ENCODE results near the gene PITX1.

PITX1 gene

GRCh38 chr5:135027697-135028615, 6.1 kb downstream of the PITX1 start:
- no peak overlapping the region for H2BK120ac ChIP-seq (ENCODE audit: low read depth, low read length)
- H3K9ac ChIP-seq (ENCODE audit: low read length), result peak overlapping the region; percentile 28
- no peak overlapping the region for H4K5ac ChIP-seq (ENCODE audit: low read length)
- no peak overlapping the region for H3K4me3 ChIP-seq (ENCODE audit: low read length)
- H3K4ac ChIP-seq (ENCODE audit: low read depth, low read length), result no peak overlapping the region
- DNase-seq, result no peak
- H2AK5ac ChIP-seq (ENCODE audit: low read length), result no peak overlapping the region
- H3K27me3 ChIP-seq (ENCODE audit: insufficient read depth, low read length, poor library complexity), result peaks cover 37% of the 10 kb centered on the region
- no CpG with 5 or more reads among the region's 79 CpGs for WGBS (ENCODE audit: extremely low coverage, insufficient coverage, low lambda C conversion rate)
- no peaks in the 10 kb centered on the region for H3K79me1 ChIP-seq (ENCODE audit: low read length)
- H3K27ac ChIP-seq (ENCODE audit: low read depth, low read length), result no peak overlapping the region
- peak overlapping the region; percentile 51 for H3K56ac ChIP-seq (ENCODE audit: low read length)
- no peaks in the 10 kb centered on the region for H3K36me3 ChIP-seq (ENCODE audit: control insufficient read depth, insufficient read depth, low read length)
- H3K4me1 ChIP-seq (ENCODE audit: control insufficient read depth, low read depth, low read length), result no peaks in the 10 kb centered on the region
- peak overlapping the region; percentile 85 for H3K23ac ChIP-seq (ENCODE audit: low read length)
- no peak overlapping the region for H2BK5ac ChIP-seq (ENCODE audit: low read length)
- H3K79me2 ChIP-seq (ENCODE audit: control insufficient read depth, insufficient read depth, low read length), result no peaks in the 10 kb centered on the region
- H3K18ac ChIP-seq (ENCODE audit: low read length), result peak overlapping the region; percentile 22
- H2BK15ac ChIP-seq (replicated peaks; ENCODE audit: low read depth), result no peak overlapping the region
- no peak overlapping the region for H3K4me2 ChIP-seq (ENCODE audit: low read length)
- no peak overlapping the region for H4K8ac ChIP-seq (ENCODE audit: low read depth, low read length)

GRCh38 chr5:135027266-135027696, 6.7 kb downstream of the PITX1 start:
- H3K4ac ChIP-seq (ENCODE audit: low read depth, low read length), result no peak overlapping the region
- peak overlapping the region; percentile 22 for H3K56ac ChIP-seq (ENCODE audit: low read length)
- no peak overlapping the region for H2AK5ac ChIP-seq (ENCODE audit: low read length)
- no peak overlapping the region for H3K23ac ChIP-seq (ENCODE audit: low read length)
- H2BK5ac ChIP-seq (ENCODE audit: low read length), result no peak overlapping the region
- no peak overlapping the region for H3K4me3 ChIP-seq (ENCODE audit: low read length)
- H4K8ac ChIP-seq (ENCODE audit: low read depth, low read length), result no peak overlapping the region
- no peak overlapping the region for H2BK15ac ChIP-seq (replicated peaks; ENCODE audit: low read depth)
- no peak overlapping the region for H3K27ac ChIP-seq (ENCODE audit: low read depth, low read length)
- no peaks in the 10 kb centered on the region for H3K79me1 ChIP-seq (ENCODE audit: low read length)
- no CpG with 5 or more reads among the region's 29 CpGs for WGBS (ENCODE audit: extremely low coverage, insufficient coverage, low lambda C conversion rate)
- H3K4me1 ChIP-seq (ENCODE audit: control insufficient read depth, low read depth, low read length), result no peaks in the 10 kb centered on the region
- H3K4me2 ChIP-seq (ENCODE audit: low read length), result peak overlapping the region; percentile 5
- H3K79me2 ChIP-seq (ENCODE audit: control insufficient read depth, insufficient read depth, low read length), result no peaks in the 10 kb centered on the region
- H2BK120ac ChIP-seq (ENCODE audit: low read depth, low read length), result no peak overlapping the region
- no peak for DNase-seq
- H3K9ac ChIP-seq (ENCODE audit: low read length), result peak overlapping the region; percentile 5
- H3K18ac ChIP-seq (ENCODE audit: low read length), result no peak overlapping the region
- H4K5ac ChIP-seq (ENCODE audit: low read length), result no peak overlapping the region
- H3K36me3 ChIP-seq (ENCODE audit: control insufficient read depth, insufficient read depth, low read length), result no peaks in the 10 kb centered on the region
- H3K27me3 ChIP-seq (ENCODE audit: insufficient read depth, low read length, poor library complexity), result peaks cover 37% of the 10 kb centered on the region

GRCh38 chr5:135026645-135027265, 7.3 kb downstream of the PITX1 start:
- DNase-seq, result no peak
- no peak overlapping the region for H3K4me3 ChIP-seq (ENCODE audit: low read length)
- no peak overlapping the region for H2BK5ac ChIP-seq (ENCODE audit: low read length)
- H3K79me2 ChIP-seq (ENCODE audit: control insufficient read depth, insufficient read depth, low read length), result no peaks in the 10 kb centered on the region
- H3K9ac ChIP-seq (ENCODE audit: low read length), result no peak overlapping the region
- WGBS (ENCODE audit: extremely low coverage, insufficient coverage, low lambda C conversion rate), result no CpG with 5 or more reads among the region's 12 CpGs
- no peak overlapping the region for H2BK15ac ChIP-seq (replicated peaks; ENCODE audit: low read depth)
- no peak overlapping the region for H3K56ac ChIP-seq (ENCODE audit: low read length)
- no peaks in the 10 kb centered on the region for H3K4me1 ChIP-seq (ENCODE audit: control insufficient read depth, low read depth, low read length)
- H3K27me3 ChIP-seq (ENCODE audit: insufficient read depth, low read length, poor library complexity), result peaks cover 33% of the 10 kb centered on the region
- no peak overlapping the region for H4K8ac ChIP-seq (ENCODE audit: low read depth, low read length)
- no peak overlapping the region for H3K27ac ChIP-seq (ENCODE audit: low read depth, low read length)
- no peaks in the 10 kb centered on the region for H3K79me1 ChIP-seq (ENCODE audit: low read length)
- no peak overlapping the region for H2AK5ac ChIP-seq (ENCODE audit: low read length)
- no peak overlapping the region for H3K23ac ChIP-seq (ENCODE audit: low read length)
- no peak overlapping the region for H2BK120ac ChIP-seq (ENCODE audit: low read depth, low read length)
- no peak overlapping the region for H3K18ac ChIP-seq (ENCODE audit: low read length)
- H3K36me3 ChIP-seq (ENCODE audit: control insufficient read depth, insufficient read depth, low read length), result no peaks in the 10 kb centered on the region
- no peak overlapping the region for H3K4ac ChIP-seq (ENCODE audit: low read depth, low read length)
- H3K4me2 ChIP-seq (ENCODE audit: low read length), result no peak overlapping the region
- no peak overlapping the region for H4K5ac ChIP-seq (ENCODE audit: low read length)

GRCh38 chr5:135025730-135026644, 8.0 kb downstream of the PITX1 start:
- H4K5ac ChIP-seq (ENCODE audit: low read length), result no peak overlapping the region
- no CpG with 5 or more reads among the region's 15 CpGs for WGBS (ENCODE audit: extremely low coverage, insufficient coverage, low lambda C conversion rate)
- peaks cover 33% of the 10 kb centered on the region for H3K27me3 ChIP-seq (ENCODE audit: insufficient read depth, low read length, poor library complexity)

GRCh38 chr5:135024956-135025729, 8.9 kb downstream of the PITX1 start:
- no peaks in the 10 kb centered on the region for H3K79me1 ChIP-seq (ENCODE audit: low read length)
- H3K9ac ChIP-seq (ENCODE audit: low read length), result no peak overlapping the region
- H3K4me1 ChIP-seq (ENCODE audit: control insufficient read depth, low read depth, low read length), result no peaks in the 10 kb centered on the region
- H2AK5ac ChIP-seq (ENCODE audit: low read length), result no peak overlapping the region
- no peak overlapping the region for H3K4ac ChIP-seq (ENCODE audit: low read depth, low read length)
- H3K56ac ChIP-seq (ENCODE audit: low read length), result no peak overlapping the region
- no peak overlapping the region for H2BK5ac ChIP-seq (ENCODE audit: low read length)
- no peak overlapping the region for H2BK120ac ChIP-seq (ENCODE audit: low read depth, low read length)
- no peak overlapping the region for H2BK15ac ChIP-seq (replicated peaks; ENCODE audit: low read depth)
- no peak overlapping the region for H3K4me2 ChIP-seq (ENCODE audit: low read length)
- H3K27me3 ChIP-seq (ENCODE audit: insufficient read depth, low read length, poor library complexity), result peaks cover 33% of the 10 kb centered on the region
- no peak overlapping the region for H4K5ac ChIP-seq (ENCODE audit: low read length)
- H3K36me3 ChIP-seq (ENCODE audit: control insufficient read depth, insufficient read depth, low read length), result no peaks in the 10 kb centered on the region
- no peaks in the 10 kb centered on the region for H3K79me2 ChIP-seq (ENCODE audit: control insufficient read depth, insufficient read depth, low read length)
- no peak overlapping the region for H4K8ac ChIP-seq (ENCODE audit: low read depth, low read length)
- no peak overlapping the region for H3K18ac ChIP-seq (ENCODE audit: low read length)
- WGBS (ENCODE audit: extremely low coverage, insufficient coverage, low lambda C conversion rate), result no CpG with 5 or more reads among the region's 11 CpGs
- no peak overlapping the region for H3K27ac ChIP-seq (ENCODE audit: low read depth, low read length)
- H3K23ac ChIP-seq (ENCODE audit: low read length), result no peak overlapping the region
- no peak for DNase-seq
- H3K4me3 ChIP-seq (ENCODE audit: low read length), result no peak overlapping the region

More at GRCh38 chr5:135025730-135026644, 8.0 kb downstream of the PITX1 start:
- no peak overlapping the region for H3K23ac ChIP-seq (ENCODE audit: low read length)
- DNase-seq, result no peak
- H3K27ac ChIP-seq (ENCODE audit: low read depth, low read length), result no peak overlapping the region
- H3K56ac ChIP-seq (ENCODE audit: low read length), result no peak overlapping the region
- no peak overlapping the region for H2BK15ac ChIP-seq (replicated peaks; ENCODE audit: low read depth)
- no peak overlapping the region for H3K4me2 ChIP-seq (ENCODE audit: low read length)
- no peak overlapping the region for H4K8ac ChIP-seq (ENCODE audit: low read depth, low read length)
- H3K9ac ChIP-seq (ENCODE audit: low read length), result no peak overlapping the region
- no peak overlapping the region for H2BK5ac ChIP-seq (ENCODE audit: low read length)
- no peak overlapping the region for H2AK5ac ChIP-seq (ENCODE audit: low read length)
- no peak overlapping the region for H3K4me3 ChIP-seq (ENCODE audit: low read length)
- no peak overlapping the region for H2BK120ac ChIP-seq (ENCODE audit: low read depth, low read length)
- no peaks in the 10 kb centered on the region for H3K4me1 ChIP-seq (ENCODE audit: control insufficient read depth, low read depth, low read length)
- no peaks in the 10 kb centered on the region for H3K36me3 ChIP-seq (ENCODE audit: control insufficient read depth, insufficient read depth, low read length)
- no peaks in the 10 kb centered on the region for H3K79me2 ChIP-seq (ENCODE audit: control insufficient read depth, insufficient read depth, low read length)
- no peak overlapping the region for H3K4ac ChIP-seq (ENCODE audit: low read depth, low read length)
- H3K79me1 ChIP-seq (ENCODE audit: low read length), result no peaks in the 10 kb centered on the region
- no peak overlapping the region for H3K18ac ChIP-seq (ENCODE audit: low read length)
